ENCODE measurements around the gene TNFRSF21.

TNFRSF21 gene

GRCh38 chr6:47203938-47204611, 105.6 kb downstream of the TNFRSF21 start:
- DNase-seq, result no peak

GRCh38 chr6:47203266-47203937, 106.3 kb downstream of the TNFRSF21 start:
- no peak for DNase-seq

GRCh38 chr6:47202644-47203205, 107.0 kb downstream of the TNFRSF21 start:
- no peak for DNase-seq

- no peak for DNase-seq
These were observed 109.0 kb downstream of the TNFRSF21 start for GRCh38 chr6:47200536-47201334.

- no peak for DNase-seq
These were observed 111.7 kb downstream of the TNFRSF21 start for GRCh38 chr6:47197682-47198640.

- no peak for DNase-seq
These were observed 113.6 kb downstream of the TNFRSF21 start for GRCh38 chr6:47196113-47196512.

GRCh38 chr6:47195011-47195650, 114.6 kb downstream of the TNFRSF21 start:
- DNase-seq, result no peak

- no peak for DNase-seq
These were observed 121.1 kb downstream of the TNFRSF21 start for GRCh38 chr6:47188588-47189021.

GRCh38 chr6:47187893-47188587, 121.7 kb downstream of the TNFRSF21 start:
- no peak for DNase-seq

GRCh38 chr6:47187113-47187512, 122.6 kb downstream of the TNFRSF21 start:
- no peak for DNase-seq

- DNase-seq, result no peak
These were observed 127.3 kb downstream of the TNFRSF21 start for GRCh38 chr6:47182291-47182957.

GRCh38 chr6:47181681-47182080, 128.0 kb downstream of the TNFRSF21 start:
- DNase-seq, result no peak

All from activated CD4-positive, alpha-beta T cell treated with anti-CD3 and anti-CD28 coated beads for 1 hour (primary cell).